Measurements from ENCODE around the gene MMP11.

Gene MMP11

DNA sequence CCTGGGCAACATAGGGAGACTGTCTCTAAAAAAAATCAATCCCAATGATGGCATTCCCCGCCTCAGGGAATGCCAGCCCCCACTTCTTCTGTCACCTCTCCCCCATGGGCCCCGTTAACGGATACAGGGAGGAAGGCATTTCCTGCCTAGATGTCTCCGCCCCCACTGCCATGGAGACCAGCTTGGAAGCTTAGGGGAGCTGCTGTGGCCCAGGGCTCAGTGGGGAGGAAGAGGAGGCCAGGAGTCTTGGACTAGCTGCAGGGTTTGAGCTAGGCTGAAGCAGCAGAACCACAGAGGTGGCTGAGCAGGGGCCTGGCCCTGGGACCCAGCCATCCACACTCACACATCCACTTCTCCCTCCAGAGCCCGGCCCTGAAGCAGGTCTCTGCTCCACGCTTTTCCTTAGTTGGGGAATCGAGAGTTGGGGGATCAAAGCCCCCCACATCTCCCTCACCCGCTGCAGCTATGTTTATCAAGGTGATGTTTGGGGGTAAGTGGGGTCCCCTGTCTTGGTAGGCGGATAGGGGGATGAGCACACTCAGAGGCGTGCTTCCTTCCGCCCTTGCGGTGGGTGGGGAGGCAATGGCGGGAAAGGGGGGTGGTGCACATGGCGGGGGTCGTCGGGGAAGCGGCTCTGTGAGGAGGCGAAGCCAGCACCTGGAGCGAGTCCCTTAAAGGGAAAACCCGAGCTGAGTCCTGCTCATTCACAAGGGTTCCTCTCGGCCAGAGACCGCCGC lies 9.6 kb upstream of the MMP11 start, which contains the start of gene C22orf15:
TSS of gene C22orf15 (plus strand) at position 149 of the 737 bp plus-strand sequence. CDS start at position 466, 317 bp downstream.
- DNase-seq: no peak

DNA sequence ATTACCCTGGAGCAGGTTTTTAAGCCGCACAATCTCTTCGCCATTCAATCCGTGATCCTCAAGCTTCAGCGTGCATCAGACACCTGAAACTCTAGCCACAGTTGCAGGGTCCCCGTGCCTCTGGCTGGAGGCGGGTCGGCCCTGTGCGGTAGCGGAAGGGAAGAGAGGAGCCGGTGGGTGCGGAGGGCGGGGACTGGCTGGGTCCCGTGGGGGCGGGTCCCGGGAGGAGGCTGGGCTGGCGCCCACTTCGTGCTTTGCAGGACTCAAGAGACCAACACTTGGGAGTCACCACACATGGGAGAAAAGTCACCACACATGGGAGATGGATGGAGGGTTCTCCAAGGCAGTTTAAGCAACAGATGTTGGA lies 9.1 kb upstream of the MMP11 start:
- no peak for DNase-seq

- no peak for DNase-seq
Measured at GRCh38 chr22:23763954-23764353, 8.7 kb upstream of the MMP11 start.

DNA sequence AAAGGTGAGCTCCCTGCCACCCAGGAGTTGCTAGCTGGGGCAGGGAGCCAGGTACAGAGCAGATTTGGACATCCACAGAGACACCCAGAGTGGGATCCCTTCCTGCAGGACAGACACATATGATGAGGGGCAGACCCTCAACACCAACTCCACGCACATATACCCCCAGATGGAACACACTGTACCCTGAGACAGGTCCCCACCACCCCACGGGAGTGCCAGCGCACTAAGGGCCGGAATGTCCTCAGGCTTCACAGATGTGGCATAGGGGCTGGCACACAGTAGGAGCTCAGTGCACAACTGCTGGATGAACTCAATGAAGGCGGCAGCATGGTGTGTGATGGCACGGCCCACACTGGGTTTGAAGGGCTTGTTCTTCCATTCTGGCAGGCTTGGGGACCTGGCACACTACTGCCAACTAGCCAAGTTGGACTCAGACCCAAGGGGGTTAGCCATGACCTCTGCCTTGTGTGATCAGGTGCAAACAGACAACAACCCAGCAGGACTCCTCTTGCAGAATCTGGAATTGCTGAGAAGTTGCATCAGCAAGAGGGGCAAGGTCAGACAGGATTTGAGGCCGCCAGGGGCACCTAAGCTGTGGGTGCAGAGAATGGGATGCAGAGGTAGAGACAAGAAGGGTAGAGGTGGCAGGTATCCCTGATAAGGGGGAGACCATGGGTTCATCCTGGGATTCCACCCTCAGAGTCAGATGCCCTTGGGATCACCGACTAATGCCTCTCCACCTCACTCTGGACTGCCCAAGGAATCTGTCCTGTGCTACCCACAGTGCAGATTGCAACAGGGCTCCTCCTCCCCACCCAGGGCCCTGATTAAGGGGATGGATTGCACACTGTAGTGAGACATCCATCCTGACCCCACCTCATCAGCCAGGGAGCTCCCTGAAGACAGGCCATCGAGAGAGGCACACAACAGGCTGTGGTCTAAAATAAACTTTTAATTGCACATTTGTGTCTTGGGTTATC lies 7.5 kb upstream of the MMP11 start:
- no peak for DNase-seq

DNA sequence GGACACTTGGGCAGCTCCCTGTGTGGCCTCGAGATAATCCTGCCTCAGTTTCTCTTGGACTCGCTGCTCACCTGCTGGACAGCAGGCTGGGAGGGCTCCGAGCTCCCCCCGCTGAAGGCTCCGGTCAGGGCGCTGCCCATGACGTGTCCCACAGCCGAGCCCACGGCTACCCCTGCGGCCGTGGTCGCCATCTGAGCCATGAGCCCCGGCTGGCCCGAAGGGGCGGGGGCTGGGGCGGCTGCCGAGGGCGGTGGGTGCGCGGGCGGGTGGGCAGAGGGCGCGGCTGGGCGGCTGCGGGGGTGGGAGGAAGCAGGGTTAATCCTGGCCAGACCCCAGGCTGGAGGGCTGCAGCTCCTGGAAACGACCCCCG lies 5.4 kb upstream of the MMP11 start:
- no peak for DNase-seq

DNA sequence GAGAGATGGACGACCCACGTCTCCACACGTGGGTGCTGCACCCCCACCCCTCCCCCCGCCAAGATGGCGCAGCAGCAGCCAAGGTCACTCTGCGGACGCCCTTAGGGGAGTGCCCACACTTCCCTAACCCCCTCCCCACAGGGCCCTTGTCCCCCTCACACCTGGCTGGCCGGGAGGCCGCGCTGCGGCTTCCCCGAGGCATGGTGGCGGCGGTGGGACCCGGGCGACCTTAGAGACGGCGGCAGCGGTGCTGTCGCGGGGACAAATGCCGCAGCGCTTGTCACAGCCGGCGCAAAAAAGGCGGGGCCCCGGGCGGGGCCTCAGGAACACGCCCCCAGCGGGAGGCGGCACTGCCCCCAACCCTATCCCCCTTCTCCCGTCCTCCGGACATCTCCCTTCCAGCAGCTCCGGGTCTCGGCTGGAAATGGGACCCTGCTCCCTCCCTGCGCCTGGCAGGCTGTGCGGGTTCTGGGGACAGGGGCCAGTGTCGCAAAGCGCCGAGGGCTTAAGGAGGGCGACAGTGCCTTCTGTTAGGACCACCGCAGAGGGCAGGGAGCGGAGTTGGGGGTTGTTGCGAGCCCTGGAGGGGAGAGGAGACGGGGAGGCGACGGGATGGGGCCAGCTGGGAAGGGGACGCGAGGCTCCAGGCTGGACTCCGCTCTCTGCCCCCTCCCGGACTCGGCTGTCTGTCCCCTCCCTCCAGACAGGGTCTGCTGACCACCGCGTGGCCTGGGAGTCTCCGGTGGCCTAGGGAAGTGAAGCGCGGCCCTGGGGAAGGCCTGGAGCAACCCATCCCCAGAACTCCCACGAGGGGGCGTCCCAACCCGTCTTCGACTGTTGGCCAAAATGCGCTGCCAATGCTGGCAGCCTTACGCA lies 4.7 kb upstream of the MMP11 start, which contains the start of gene CHCHD10:
TSS of gene CHCHD10 (minus strand) at position 300 of the 876 bp plus-strand sequence. CDS start at position 202, 98 bp downstream.
- peak; percentile 86 to 93 for DNase-seq

DNA sequence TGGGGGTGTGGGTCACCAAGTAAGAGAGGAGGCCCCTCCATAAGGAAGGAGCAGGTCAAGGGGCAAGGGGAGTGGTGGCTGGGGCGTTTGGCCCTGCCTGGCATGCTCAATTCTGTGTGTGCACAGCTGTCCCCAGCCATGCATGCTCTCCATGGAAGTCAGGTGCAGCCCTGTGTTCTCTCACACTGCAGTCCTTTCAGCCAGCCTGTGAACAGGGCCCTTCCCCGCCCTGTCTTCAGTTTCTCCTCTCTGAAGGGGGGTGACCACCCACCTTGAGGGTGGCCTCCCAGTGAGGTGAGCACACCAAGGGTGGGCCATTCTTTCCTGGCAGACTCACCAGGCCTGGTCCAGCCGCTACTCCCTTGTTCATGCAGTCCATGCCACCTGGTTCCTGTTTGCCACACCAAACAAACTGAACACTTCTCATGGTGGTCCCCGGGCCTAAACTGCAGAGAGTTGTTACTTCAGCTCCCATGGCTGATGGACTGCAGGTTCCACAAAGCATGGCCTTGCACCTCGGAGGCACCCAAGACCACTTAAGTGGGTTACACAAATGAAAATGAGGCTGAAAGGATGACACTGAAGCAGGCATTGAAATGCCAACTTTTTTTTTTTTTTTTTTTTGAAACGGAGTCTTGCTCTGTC lies 3.2 kb upstream of the MMP11 start:
- DNase-seq: no peak

DNA sequence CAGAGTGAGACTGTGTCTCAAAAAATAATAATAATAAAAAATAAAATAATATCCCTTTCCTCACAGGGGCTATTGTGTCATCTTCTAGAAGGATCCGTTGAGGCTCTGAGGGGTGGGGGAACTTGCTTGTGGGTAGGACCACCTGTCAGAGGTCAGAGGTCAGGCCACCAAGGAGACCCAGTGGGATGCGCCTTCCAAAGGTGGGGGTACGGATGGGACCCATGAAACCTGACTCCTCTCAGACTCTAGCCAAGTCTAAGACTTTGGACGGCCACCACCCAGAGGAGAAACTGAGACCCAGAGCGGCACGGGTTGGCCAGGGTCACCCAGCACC lies 367 bp upstream of the MMP11 start:
- DNase-seq: no peak

GRCh38 chr22:23773483-23774113 lies 949 bp downstream of the MMP11 start:
- no peak for DNase-seq

GRCh38 chr22:23774114-23774921 lies 1.7 kb downstream of the MMP11 start:
- no peak for DNase-seq

DNA sequence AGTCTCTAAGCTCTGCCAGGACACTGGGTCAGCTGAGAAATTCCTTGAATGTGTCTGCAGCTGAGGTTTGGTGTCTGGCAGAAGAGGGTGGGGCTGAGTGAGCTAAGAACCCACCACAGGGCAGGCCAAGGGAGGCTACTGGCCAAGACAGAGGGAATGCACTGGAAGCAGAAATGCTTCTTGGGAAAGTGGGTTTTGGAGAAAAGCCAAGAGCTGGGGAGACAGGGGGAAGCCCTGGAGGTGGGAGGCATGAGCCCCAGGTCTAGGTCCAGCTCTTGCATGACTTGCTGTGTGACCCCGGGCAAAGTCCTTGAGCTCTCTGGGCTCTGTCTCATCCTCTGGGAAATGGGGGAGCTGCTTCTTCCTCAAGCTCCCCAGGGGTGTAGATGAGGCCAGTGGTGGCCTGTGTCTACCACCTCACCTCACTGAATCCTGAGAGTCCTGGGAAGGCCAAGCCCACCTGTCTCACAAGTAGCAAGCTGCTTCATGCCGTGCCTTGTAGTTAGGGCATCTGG lies 2.3 kb downstream of the MMP11 start:
- DNase-seq: no peak

DNA sequence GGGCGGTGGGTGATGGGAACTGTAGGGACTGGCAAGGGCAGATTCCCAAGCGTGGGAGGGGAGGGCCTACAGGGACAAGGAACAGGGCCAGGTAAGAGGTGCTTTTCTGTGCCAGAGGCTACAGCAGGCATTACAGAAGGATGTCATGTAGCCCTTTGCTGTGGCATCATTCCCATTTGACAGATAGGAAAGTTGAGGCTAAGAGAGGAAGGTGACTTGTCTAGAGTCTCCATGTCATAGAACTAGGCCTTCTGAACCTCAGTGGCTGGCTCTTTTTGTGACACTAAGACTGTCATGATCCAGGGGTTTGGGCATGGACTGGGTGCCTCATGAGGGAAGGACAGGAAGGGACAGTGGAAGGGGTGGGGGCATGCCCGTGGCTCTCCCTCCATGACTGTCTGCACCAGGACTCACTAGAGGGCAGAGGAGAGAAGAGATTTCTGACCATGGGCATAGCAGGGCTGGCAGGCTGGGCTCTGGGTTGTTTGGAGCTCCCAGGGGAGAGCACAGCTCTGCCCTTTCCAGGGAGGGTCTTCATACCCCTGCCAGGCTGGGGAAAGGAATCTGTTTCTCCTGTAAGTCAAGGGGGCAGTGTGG lies 3.2 kb downstream of the MMP11 start:
- DNase-seq: no peak

GRCh38 chr22:23777776-23778576 lies 5.3 kb downstream of the MMP11 start:
- no peak for DNase-seq

DNA sequence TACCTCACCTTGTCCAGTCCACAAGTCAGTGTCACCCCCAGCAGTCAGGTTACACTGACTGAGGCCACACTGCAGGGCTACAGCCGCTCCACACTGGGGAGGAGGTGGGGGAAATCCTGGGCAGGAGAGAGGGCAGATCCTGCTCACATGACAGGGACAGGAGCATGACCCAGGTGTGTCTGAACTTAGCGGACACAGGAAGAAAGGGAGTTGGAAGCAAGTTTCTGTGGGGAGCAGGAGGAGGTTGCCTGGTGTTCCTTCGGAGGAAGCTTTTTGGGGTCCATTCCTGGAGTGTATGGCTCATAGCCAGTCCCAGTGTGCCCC lies 5.9 kb downstream of the MMP11 start:
- no peak for DNase-seq

GRCh38 chr22:23779083-23779482 lies 6.4 kb downstream of the MMP11 start:
- DNase-seq: no peak

- DNase-seq: no peak
Measured at GRCh38 chr22:23779731-23780130, 7.1 kb downstream of the MMP11 start.

- DNase-seq: no peak
Measured at GRCh38 chr22:23780146-23780748, 7.6 kb downstream of the MMP11 start.

- no peak for DNase-seq
Measured at GRCh38 chr22:23781065-23781464, 8.4 kb downstream of the MMP11 start.

DNA sequence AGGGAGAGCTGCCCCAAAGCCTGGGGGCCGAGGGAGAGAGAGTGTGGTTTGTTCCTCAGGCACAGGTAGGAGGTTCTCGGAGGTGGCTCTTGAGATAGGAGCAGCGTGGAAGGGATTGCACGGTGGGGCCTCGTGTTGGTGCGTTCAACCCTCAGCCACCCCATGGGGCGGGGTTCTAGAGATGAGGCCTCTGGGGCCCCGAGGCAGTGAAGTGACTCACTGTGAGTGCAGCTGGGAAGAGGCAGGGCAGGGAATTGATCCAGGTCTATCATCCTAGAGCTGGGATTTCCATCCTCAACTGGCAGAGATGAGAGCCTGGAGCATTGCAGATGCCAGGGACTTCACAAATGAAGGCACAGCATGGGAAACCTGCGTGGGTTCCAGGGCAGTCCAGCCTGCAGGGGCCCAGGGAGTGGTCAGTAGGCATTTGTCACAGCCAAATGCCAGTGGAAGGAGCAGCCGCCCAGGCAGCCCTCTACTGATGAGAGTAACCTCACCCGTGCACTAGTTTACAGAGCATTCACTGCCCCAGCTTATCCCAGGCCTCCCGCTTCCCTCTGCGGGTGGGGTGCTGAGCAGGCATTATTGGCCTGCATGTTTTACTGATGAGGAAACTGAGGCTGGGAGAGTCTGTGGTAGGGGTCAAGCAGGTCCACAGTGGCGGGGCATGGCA lies 9.0 kb downstream of the MMP11 start:
- DNase-seq: no peak
